Suprapubic skin (tissue), 3 donors: ENCODE measurements around the gene PTPRN2.

Experiments
- EP300 ChIP-seq: sonication (generic); formaldehyde crosslinking; IDR thresholded peaks from one replicate; pipeline ENCODE4 v1.6.1; 2017; ENCODE audit warnings: antibody characterized with exemption
- TF ChIP-seq, protein P1 (sequence below), 2 donors: fragments of 200-600 bp in 1 of 2; fragments of 450-650 bp in 1 of 2; sonication (generic) in 1 of 2; IDR thresholded peaks; one replicate each; pipeline ENCODE4 v1.5.1; 2016 to 2019; ENCODE audit warnings: antibody characterized with exemption in 2 of 2, mild to moderate bottlenecking in 1 of 2, moderate library complexity in 1 of 2

DNA sequence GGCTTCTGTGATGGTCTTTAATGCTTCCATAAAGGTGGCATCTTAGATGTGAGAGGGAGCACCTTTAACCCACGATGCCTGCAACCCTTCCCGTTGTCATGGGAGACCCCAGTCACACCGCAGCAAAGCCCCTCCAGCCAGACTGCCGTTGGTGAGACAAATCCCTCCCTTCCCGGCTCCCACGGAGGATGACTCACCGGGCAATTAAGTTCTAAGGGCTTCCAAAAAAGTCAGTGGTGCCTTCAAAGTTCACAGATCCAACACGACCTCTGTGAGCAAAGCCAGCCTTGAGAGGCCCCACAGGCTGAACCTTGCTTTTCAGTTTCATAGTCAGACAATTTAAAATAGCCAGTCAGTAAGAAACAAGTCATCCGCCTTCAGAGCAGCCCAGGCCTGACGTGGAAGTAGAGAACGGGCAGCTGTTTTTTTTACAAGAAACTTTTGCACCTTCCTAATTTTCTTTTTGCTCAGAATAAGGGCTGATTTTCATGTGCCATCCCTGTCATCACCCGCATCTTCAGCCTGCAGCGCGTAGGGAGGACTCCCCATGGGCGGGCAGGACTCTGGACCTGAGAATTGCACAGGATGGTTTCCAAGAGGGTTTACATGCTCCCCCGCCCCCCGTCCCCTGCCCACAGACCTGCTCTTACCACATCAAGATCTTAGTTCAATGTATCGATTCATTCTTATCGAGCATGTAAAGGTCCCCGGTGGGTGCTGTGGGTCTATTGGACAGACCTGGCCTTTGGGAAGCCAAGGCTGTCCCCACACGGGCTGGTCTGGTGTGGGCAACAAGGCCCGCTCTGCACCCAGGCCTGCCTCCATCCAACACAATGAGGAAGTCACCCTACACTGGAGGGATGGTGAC lies 916.9 kb downstream of the PTPRN2 start:
- TF ChIP-seq, protein P1, sequence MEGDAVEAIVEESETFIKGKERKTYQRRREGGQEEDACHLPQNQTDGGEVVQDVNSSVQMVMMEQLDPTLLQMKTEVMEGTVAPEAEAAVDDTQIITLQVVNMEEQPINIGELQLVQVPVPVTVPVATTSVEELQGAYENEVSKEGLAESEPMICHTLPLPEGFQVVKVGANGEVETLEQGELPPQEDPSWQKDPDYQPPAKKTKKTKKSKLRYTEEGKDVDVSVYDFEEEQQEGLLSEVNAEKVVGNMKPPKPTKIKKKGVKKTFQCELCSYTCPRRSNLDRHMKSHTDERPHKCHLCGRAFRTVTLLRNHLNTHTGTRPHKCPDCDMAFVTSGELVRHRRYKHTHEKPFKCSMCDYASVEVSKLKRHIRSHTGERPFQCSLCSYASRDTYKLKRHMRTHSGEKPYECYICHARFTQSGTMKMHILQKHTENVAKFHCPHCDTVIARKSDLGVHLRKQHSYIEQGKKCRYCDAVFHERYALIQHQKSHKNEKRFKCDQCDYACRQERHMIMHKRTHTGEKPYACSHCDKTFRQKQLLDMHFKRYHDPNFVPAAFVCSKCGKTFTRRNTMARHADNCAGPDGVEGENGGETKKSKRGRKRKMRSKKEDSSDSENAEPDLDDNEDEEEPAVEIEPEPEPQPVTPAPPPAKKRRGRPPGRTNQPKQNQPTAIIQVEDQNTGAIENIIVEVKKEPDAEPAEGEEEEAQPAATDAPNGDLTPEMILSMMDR (IDR thresholded peaks at IDR 0.05) = no peak
- TF ChIP-seq EP300 = no peak
